Nucleus accumbens (tissue), 56 donors: ENCODE measurements around the gene ERGIC2.
"Not testable (repeated sequence)": the region's sequence is repeated elsewhere in the genome, so short reads cannot be mapped to it uniquely, and the experiment has no call there.

ENCODE experiments used
- DNase-seq, 56 donors: peaks; one replicate each; lab custom pipeline; 2025; lab: John Stamatoyannopoulos, UW

The ERGIC2 gene

GRCh38 chr12:29306682-29307081 lies 74.3 kb downstream of the ERGIC2 start:
- no peak for DNase-seq

GRCh38 chr12:29306266-29306665 lies 74.7 kb downstream of the ERGIC2 start:
- DNase-seq: no peak

- no peak for DNase-seq
These were observed 76.6 kb downstream of the ERGIC2 start for GRCh38 chr12:29304388-29304787.

GRCh38 chr12:29301114-29301513 lies 79.9 kb downstream of the ERGIC2 start:
- no peak for DNase-seq

DNA sequence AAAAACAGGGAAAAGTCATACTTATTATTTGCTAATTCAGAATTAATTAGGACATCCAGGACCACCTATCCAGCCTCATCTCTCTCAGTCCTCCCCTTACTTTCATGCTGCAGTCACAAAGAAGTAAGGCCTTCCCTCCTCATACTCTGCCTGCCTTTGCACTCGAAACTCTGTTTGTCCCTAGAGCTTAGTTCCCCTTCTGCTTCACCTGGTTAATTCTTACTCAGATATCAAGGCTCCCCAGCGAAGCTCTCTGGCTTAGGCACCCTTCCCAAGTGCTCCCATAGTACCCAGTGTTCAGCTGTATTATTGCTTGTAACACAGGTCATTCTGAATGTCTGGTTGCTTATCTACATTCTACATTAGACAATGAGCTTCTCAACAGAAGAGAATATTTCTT lies 81.3 kb downstream of the ERGIC2 start:
- DNase-seq: no peak

DNA sequence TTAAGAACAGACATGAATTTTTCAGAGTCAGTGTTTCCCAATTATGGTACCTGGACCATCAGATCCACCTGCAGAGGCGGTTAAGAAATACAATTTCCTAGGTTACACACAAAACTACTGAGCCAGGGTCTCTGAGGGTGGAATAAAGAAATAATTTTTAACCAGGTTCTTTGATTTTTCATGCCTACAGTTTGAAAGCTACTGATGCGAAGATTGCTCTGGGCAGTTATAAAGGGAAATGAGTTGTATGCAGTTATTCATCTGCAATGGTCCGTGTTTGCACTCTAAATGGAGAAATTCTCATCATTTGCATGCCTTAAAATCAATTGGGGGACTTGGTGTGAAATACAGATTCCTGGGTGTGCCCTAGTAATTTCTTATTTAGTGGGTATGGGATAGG lies 89.7 kb downstream of the ERGIC2 start:
- DNase-seq: no peak

- DNase-seq: not testable (repeated sequence)
These were observed 90.5 kb downstream of the ERGIC2 start for GRCh38 chr12:29290475-29290874.

DNA sequence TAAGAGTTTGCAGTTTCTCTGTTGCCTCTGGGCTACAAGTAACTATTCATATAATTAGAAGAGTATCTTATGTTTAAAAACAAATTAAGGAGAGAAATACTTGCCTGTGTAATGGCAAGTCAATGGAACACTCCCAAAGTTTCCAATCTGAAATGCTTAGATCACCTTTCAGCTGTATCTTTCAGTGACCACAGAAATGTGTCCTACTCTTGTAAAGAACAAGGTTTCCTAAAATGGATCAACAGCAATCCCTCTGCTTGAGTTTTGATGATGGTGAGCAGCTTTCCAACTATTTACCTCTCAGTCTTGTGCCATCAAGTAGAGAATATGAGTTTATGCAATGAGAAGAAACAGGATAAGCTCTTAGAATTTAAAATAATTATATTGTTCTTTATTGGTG lies 92.9 kb downstream of the ERGIC2 start:
- no peak for DNase-seq

DNA sequence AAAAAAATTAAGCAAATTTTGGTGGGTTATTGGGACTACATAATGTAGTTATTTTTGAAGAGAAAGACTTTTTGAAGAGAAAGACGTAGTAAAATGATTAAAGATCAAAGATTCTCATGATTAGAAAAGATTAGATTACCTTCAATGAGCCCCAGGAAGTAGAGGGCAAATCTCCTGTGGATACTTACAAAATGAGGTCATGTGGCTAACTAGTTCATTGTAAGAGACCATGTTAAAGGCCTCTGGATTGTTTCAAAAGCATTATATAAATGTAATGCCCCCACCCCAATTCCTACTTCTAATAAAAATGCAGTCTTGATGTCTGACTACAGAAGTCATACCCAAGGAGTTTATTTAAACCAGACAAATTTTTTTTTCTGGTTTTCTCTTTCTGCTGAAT lies 93.3 kb downstream of the ERGIC2 start:
- no peak for DNase-seq
